ENCODE data around the gene NMNAT2.
"Not testable (repeated sequence)": the region's sequence is repeated elsewhere in the genome, so short reads cannot be mapped to it uniquely, and the experiment has no call there.

The NMNAT2 gene

GRCh38 chr1:183262628-183263200 lies 155.5 kb downstream of the NMNAT2 start:
- DNase-seq (ENCODE audit: low spot score) = no peak

GRCh38 chr1:183259924-183260323 lies 158.3 kb downstream of the NMNAT2 start:
- DNase-seq (ENCODE audit: low spot score) = no peak

GRCh38 chr1:183255073-183255472 lies 163.1 kb downstream of the NMNAT2 start:
- DNase-seq (ENCODE audit: low spot score) = no peak

- no peak for DNase-seq (ENCODE audit: low spot score)
Observed at GRCh38 chr1:183251959-183252450, 166.2 kb downstream of the NMNAT2 start.

- DNase-seq (ENCODE audit: low spot score) = no peak
Observed at GRCh38 chr1:183251101-183251958, 166.8 kb downstream of the NMNAT2 start.

GRCh38 chr1:183249941-183250452 lies 168.2 kb downstream of the NMNAT2 start:
- no peak for DNase-seq (ENCODE audit: low spot score)

GRCh38 chr1:183248989-183249691 lies 169.0 kb downstream of the NMNAT2 start:
- DNase-seq (ENCODE audit: low spot score) = no peak

GRCh38 chr1:183247931-183248330 lies 170.2 kb downstream of the NMNAT2 start:
- no peak for DNase-seq (ENCODE audit: low spot score)

GRCh38 chr1:183247484-183247883 lies 170.7 kb downstream of the NMNAT2 start:
- no peak for DNase-seq (ENCODE audit: low spot score)

- no peak for DNase-seq (ENCODE audit: low spot score)
Observed at GRCh38 chr1:183247066-183247465, 171.1 kb downstream of the NMNAT2 start.

- no peak for DNase-seq (ENCODE audit: low spot score)
Observed at GRCh38 chr1:183246436-183246835, 171.7 kb downstream of the NMNAT2 start.

GRCh38 chr1:183245357-183245756 lies 172.8 kb downstream of the NMNAT2 start:
- no peak for DNase-seq (ENCODE audit: low spot score)

- no peak for DNase-seq (ENCODE audit: low spot score)
Observed at GRCh38 chr1:183244466-183244865, 173.7 kb downstream of the NMNAT2 start.

- no peak for DNase-seq (ENCODE audit: low spot score)
Observed at GRCh38 chr1:183243161-183244050, 174.8 kb downstream of the NMNAT2 start.

GRCh38 chr1:183242556-183242955 lies 175.6 kb downstream of the NMNAT2 start:
- no peak for DNase-seq (ENCODE audit: low spot score)

- no peak for DNase-seq (ENCODE audit: low spot score)
Observed at GRCh38 chr1:183241471-183241870, 176.7 kb downstream of the NMNAT2 start.

GRCh38 chr1:183240853-183241252 lies 177.3 kb downstream of the NMNAT2 start:
- DNase-seq (ENCODE audit: low spot score) = not testable (repeated sequence)

GRCh38 chr1:183240526-183240825 lies 177.7 kb downstream of the NMNAT2 start:
- DNase-seq (ENCODE audit: low spot score) = no peak

- no peak for DNase-seq (ENCODE audit: low spot score)
Observed at GRCh38 chr1:183239793-183240525, 178.2 kb downstream of the NMNAT2 start.

GRCh38 chr1:183239220-183239742 lies 178.9 kb downstream of the NMNAT2 start:
- DNase-seq (ENCODE audit: low spot score) = no peak

- DNase-seq (ENCODE audit: low spot score) = no peak
Observed at GRCh38 chr1:183238071-183238470, 180.1 kb downstream of the NMNAT2 start.

All from HuH-7.5 (cell line).